BJ (cell line): ENCODE measurements around the gene TTF2. TPM values are rescaled to one million over a fixed set of nuclear protein-coding genes. Genes with fewer than 3 reads are reported as not detected.

Source experiments
- CTCF ChIA-PET: fragments of 350-600 bp; formaldehyde crosslinking; extraction: SDS; loops from one replicate; lab custom pipeline; 2021; ENCODE audit warnings: antibody characterized with exemption, inconsistent platforms; lab: Yijun Ruan, JAX
- POLR2A ChIA-PET: fragments of 300-600 bp; sonication (Branson Sonifier 250); formaldehyde crosslinking; extraction: SDS; loops from one replicate; lab custom pipeline; 2021; ENCODE audit warnings: antibody characterized with exemption; lab: Charles Lee
- DNase-seq: peaks from one replicate; pipeline ENCODE4 v3.0.0-alpha.2; 2011; ENCODE audit warnings: low read depth
- H3K27me3 ChIP-seq: 2 replicates; pipeline ENCODE4 v1.6.0; 2011; ENCODE audit warnings: low read length; ENCODE audit not compliant: control insufficient read depth, insufficient read depth
- H3K36me3 ChIP-seq: 2 replicates; pipeline ENCODE4 v1.5.1; 2011; ENCODE audit warnings: low read length; ENCODE audit not compliant: control insufficient read depth, insufficient read depth
- H3K4me3 ChIP-seq: 2 replicates; pipeline ENCODE4 v1.5.1; 2011; ENCODE audit warnings: low read depth, mild to moderate bottlenecking, control low read depth, low read length
- CTCF ChIP-seq: IDR thresholded peaks from 2 replicates; pipeline ENCODE4 v1.5.1; 2011; ENCODE audit warnings: low read depth, mild to moderate bottlenecking, control low read depth, inconsistent platforms, low read length, moderate library complexity; ENCODE audit not compliant: insufficient read depth
- polyA plus RNA-seq: library from polyadenylated mRNA; depleted of rRNA; stranded (reverse); fragments of >200 nt; gene quantifications from 2 replicates; pipeline ENCODE4 v1.2.3, GENCODE V29; 2011

TTF2 gene
- polyA plus RNA-seq, 1 experiment = 10.1 TPM

GRCh38 chr1:117079737-117080136 lies 19.6 kb downstream of the TTF2 start:
- CTCF ChIA-PET = interaction anchor here (1.0 to 1.8 kb wide), 3 partner anchors 12 to 18 kb away, joined by 3 to 11 read pairs (median 9); no protein-coding TSS in a partner anchor
- no peak for DNase-seq
- POLR2A ChIA-PET = no interaction called here
- Histone ChIP-seq H3K27me3 (no peaks in the 10 kb centered on the region), H3K36me3 (peaks cover 4% of the 10 kb centered on the region), H3K4me3 (no peak overlapping the region)
- no peak for TF ChIP-seq CTCF

- ChIA-PET CTCF (no interaction called here), POLR2A (no interaction called here)
- no peak for TF ChIP-seq CTCF
- Histone ChIP-seq H3K27me3 (no peaks in the 10 kb centered on the region), H3K36me3 (peaks cover 2% of the 10 kb centered on the region; the same call in 1 of the 2 replicates), H3K4me3 (no peak overlapping the region)
- no peak for DNase-seq
These were observed 24.1 kb downstream of the TTF2 start for GRCh38 chr1:117084231-117084630.

GRCh38 chr1:117087686-117088085 lies 27.6 kb downstream of the TTF2 start:
- CTCF ChIA-PET = no interaction called here
- no peaks in the 10 kb centered on the region for H3K36me3 ChIP-seq
- POLR2A ChIA-PET = no interaction called here
- H3K27me3 ChIP-seq = no peaks in the 10 kb centered on the region
- no peak for TF ChIP-seq CTCF
- no peak overlapping the region for H3K4me3 ChIP-seq
- no peak for DNase-seq

GRCh38 chr1:117089996-117090395 lies 29.9 kb downstream of the TTF2 start:
- no peak for TF ChIP-seq CTCF
- no peak for DNase-seq
- ChIA-PET CTCF (interaction anchor here (1.2 kb wide), 2 partner anchors 39 to 42 kb away, joined by 3 to 4 read pairs; no protein-coding TSS in a partner anchor), POLR2A (no interaction called here)
- Histone ChIP-seq H3K27me3 (no peaks in the 10 kb centered on the region), H3K4me3 (no peak overlapping the region), H3K36me3 (no peaks in the 10 kb centered on the region)

GRCh38 chr1:117092594-117092993 lies 32.5 kb downstream of the TTF2 start:
- no peak for TF ChIP-seq CTCF
- no peaks in the 10 kb centered on the region for H3K36me3 ChIP-seq
- no peaks in the 10 kb centered on the region for H3K27me3 ChIP-seq
- ChIA-PET CTCF (interaction anchor here (1.2 to 4.6 kb wide), 9 partner anchors 12 to 192 kb away, joined by 3 to 27 read pairs (median 8); partner anchors contain the start of genes TRIM45 and TTF2), POLR2A (interaction anchor here (1.0 to 1.3 kb wide), 2 partner anchors 21 to 36 kb away, joined by 4 to 5 read pairs; no protein-coding TSS in a partner anchor)
- DNase-seq = no peak
- H3K4me3 ChIP-seq = no peak overlapping the region
